ENCODE data around the gene FAM3A. TPM values are rescaled to one million over a fixed set of nuclear protein-coding genes. Genes with fewer than 3 reads are reported as not detected.

Gene FAM3A
- total and polyA plus RNA-seq, 2 of the 4 experiments (the other 2 are of a cell fraction): 14.0 to 47.2 TPM

- ATAC-seq (ENCODE audit: low read depth) (no peak), DNase-seq (no peak)
- in situ Hi-C loops (cut with MboI; ENCODE audit: low sequenced_read_pairs) (no loop called here), dilution Hi-C loops (cut with HindIII; ENCODE audit: low sequenced_read_pairs, unreplicated experiment) (no loop called here), intact Hi-C loops (cut with micrococcal nuclease) (no loop called here)
- H3K27me3 ChIP-seq (ENCODE audit: control insufficient read depth, insufficient read depth, low read length): no peaks in the 10 kb centered on the region
- peaks cover 3 to 23% of the 10 kb centered on the region in 2 experiments; a peak in 3 of 4 replicates for H3K79me1 ChIP-seq (ENCODE audit: low read depth in 1 of 2, low read length in 2 of 2)
- WGBS, 2 experiments (ENCODE audit: extremely low coverage in 2 of 2, insufficient read length in 1 of 2): 49% methylated on average over 4 of the region's 7 CpGs; no CpG with 5 or more reads in 1 of the 2 experiments
- H3K9ac ChIP-seq (ENCODE audit: low read depth, low read length): no peak overlapping the region
- H3K36me3 ChIP-seq (ENCODE audit: control insufficient read depth, insufficient read depth, low read length): peaks cover 14% of the 10 kb centered on the region; the same call in 1 of the 2 replicates
- no peak overlapping the region for H4K8ac ChIP-seq (ENCODE audit: low read depth in 2 of 2, low read length in 2 of 2)
- H3K14ac ChIP-seq (replicated peaks; ENCODE audit: low read depth, low read length): no peak overlapping the region
- H4K91ac ChIP-seq (ENCODE audit: insufficient read depth, low read depth, low read length): no peak overlapping the region
- no peaks in the 10 kb centered on the region for H3K9me1 ChIP-seq (ENCODE audit: insufficient read depth, low read length)
- no peak overlapping the region for H2AFZ ChIP-seq (replicated peaks; ENCODE audit: low read length, poor library complexity)
- H3K27ac ChIP-seq (ENCODE audit: insufficient read depth, low read length): no peak overlapping the region
- no peak overlapping the region for H2BK5ac ChIP-seq (ENCODE audit: low read depth, low read length, poor library complexity, severe bottlenecking)
- H2BK120ac ChIP-seq (ENCODE audit: low read depth, low read length): no peak overlapping the region
- H2BK15ac ChIP-seq (ENCODE audit: low read depth, low read length): no peak overlapping the region
- H3K56ac ChIP-seq (ENCODE audit: extremely low read depth, insufficient read depth, low read length): no peak overlapping the region
- H4K5ac ChIP-seq (ENCODE audit: low read depth, low read length): no peak overlapping the region
- TF ChIP-seq RFX5 (IDR thresholded peaks at IDR 0.05; ENCODE audit: low read depth, low read length): no peak
- TF ChIP-seq MAFK (IDR thresholded peaks at IDR 0.05; ENCODE audit: low read depth, low read length): no peak
- TF ChIP-seq POLR2A (IDR thresholded peaks at IDR 0.05; ENCODE audit: low read depth, low read length): no peak
- no peak for TF ChIP-seq FOS (IDR thresholded peaks at IDR 0.05; ENCODE audit: low read depth, low read length)
- TF ChIP-seq SMC3 (IDR thresholded peaks at IDR 0.05; ENCODE audit: low read depth, low read length): no peak
- TF ChIP-seq CTCF (conservative IDR thresholded peaks at IDR 0.05; ENCODE audit: low read depth, low read length): no peak
- no peak for TF ChIP-seq BHLHE40 (IDR thresholded peaks at IDR 0.05; ENCODE audit: low read depth, low read length)
- TF ChIP-seq USF2 (IDR thresholded peaks at IDR 0.05; ENCODE audit: low read depth, low read length): no peak
- no peak for TF ChIP-seq ELK1 (IDR thresholded peaks at IDR 0.05; ENCODE audit: borderline replicate concordance, low read depth, low read length)
- no peak for TF ChIP-seq CEBPB (IDR thresholded peaks at IDR 0.05; ENCODE audit: low read depth, low read length)
- TF ChIP-seq RCOR1 (IDR thresholded peaks at IDR 0.05; ENCODE audit: insufficient replicate concordance, low read length): no peak
- POLR2A ChIA-PET (ENCODE audit: unreplicated experiment): no interaction called here
- peaks cover 2% of the 10 kb centered on the region; the same call in 1 of the 2 replicates for H3K4me1 ChIP-seq (ENCODE audit: control insufficient read depth, insufficient read depth, low read length)
- no peak overlapping the region for H3K23ac ChIP-seq (ENCODE audit: low read depth, low read length)
- peaks cover 4% of the 10 kb centered on the region; the same call in 1 of the 2 replicates for H4K20me1 ChIP-seq (ENCODE audit: insufficient read depth, low read length)
- H3K9me3 ChIP-seq (ENCODE audit: control insufficient read depth, insufficient read depth, low read length): no peaks in the 10 kb centered on the region
- no peak overlapping the region for H2BK20ac ChIP-seq (ENCODE audit: low read depth, low read length)
- no peak overlapping the region for H3K18ac ChIP-seq (ENCODE audit: low read depth, low read length)
- no peak overlapping the region for H3K4me3 ChIP-seq (ENCODE audit: insufficient read depth, low read depth, low read length)
- CTCF ChIA-PET: no interaction called here
- H3K4ac ChIP-seq (ENCODE audit: low read depth, low read length): no peak overlapping the region
- no peak overlapping the region for H2AK5ac ChIP-seq (ENCODE audit: low read depth, low read length)
- peak overlapping the region; percentile 47 for H2AK9ac ChIP-seq (replicated peaks; ENCODE audit: low read depth, low read length, poor library complexity)
- H3K4me2 ChIP-seq (ENCODE audit: low read depth, low read length): no peak overlapping the region
- no TSS peak for BruUV-seq (replicated peaks)
Measured at GRCh38 chrX:154483325-154483724, 32.7 kb downstream of the FAM3A start.
